AG10803 (cell line): ENCODE results near the gene CLIP1.
A peak's percentile ranks its signal among the peaks of the same experiment; 100 is the strongest.

Experiments used
- DNase-seq: peaks from one replicate; pipeline ENCODE4 v3.0.0; 2010; ENCODE audit warnings: low read depth
- H3K4me3 ChIP-seq: 2 replicates; pipeline ENCODE4 v1.5.1; 2011; ENCODE audit warnings: mild to moderate bottlenecking, low read length, control low read depth
- TF ChIP-seq, protein P1 (sequence below): conservative IDR thresholded peaks from 2 replicates; pipeline ENCODE4 v1.5.1; 2011; ENCODE audit warnings: mild to moderate bottlenecking, low read length, control low read depth, inconsistent platforms

The CLIP1 gene

DNA sequence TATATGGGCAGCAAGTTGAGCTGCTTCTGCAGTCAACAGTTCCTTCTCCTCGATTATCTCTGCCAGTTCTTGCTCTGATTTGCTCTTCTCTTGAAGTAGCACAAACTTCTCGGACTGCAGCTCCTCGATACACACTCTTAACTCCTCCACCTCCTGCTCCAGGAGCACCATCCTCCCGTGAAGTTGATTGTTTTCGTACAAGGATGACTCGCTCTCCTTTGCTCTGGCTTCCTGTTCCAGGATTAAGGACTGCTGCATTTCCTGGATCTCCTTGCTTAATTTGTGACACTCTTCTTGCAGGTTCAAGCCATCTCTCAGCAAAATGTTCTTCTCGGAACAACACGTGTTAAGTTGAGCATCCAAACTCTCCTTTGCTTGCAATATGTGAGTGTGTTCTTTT, 100.0 kb downstream of the CLIP1 start:
- no peak overlapping the region for H3K4me3 ChIP-seq
- TF ChIP-seq, protein P1, sequence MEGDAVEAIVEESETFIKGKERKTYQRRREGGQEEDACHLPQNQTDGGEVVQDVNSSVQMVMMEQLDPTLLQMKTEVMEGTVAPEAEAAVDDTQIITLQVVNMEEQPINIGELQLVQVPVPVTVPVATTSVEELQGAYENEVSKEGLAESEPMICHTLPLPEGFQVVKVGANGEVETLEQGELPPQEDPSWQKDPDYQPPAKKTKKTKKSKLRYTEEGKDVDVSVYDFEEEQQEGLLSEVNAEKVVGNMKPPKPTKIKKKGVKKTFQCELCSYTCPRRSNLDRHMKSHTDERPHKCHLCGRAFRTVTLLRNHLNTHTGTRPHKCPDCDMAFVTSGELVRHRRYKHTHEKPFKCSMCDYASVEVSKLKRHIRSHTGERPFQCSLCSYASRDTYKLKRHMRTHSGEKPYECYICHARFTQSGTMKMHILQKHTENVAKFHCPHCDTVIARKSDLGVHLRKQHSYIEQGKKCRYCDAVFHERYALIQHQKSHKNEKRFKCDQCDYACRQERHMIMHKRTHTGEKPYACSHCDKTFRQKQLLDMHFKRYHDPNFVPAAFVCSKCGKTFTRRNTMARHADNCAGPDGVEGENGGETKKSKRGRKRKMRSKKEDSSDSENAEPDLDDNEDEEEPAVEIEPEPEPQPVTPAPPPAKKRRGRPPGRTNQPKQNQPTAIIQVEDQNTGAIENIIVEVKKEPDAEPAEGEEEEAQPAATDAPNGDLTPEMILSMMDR = no peak
- no peak for DNase-seq

DNA sequence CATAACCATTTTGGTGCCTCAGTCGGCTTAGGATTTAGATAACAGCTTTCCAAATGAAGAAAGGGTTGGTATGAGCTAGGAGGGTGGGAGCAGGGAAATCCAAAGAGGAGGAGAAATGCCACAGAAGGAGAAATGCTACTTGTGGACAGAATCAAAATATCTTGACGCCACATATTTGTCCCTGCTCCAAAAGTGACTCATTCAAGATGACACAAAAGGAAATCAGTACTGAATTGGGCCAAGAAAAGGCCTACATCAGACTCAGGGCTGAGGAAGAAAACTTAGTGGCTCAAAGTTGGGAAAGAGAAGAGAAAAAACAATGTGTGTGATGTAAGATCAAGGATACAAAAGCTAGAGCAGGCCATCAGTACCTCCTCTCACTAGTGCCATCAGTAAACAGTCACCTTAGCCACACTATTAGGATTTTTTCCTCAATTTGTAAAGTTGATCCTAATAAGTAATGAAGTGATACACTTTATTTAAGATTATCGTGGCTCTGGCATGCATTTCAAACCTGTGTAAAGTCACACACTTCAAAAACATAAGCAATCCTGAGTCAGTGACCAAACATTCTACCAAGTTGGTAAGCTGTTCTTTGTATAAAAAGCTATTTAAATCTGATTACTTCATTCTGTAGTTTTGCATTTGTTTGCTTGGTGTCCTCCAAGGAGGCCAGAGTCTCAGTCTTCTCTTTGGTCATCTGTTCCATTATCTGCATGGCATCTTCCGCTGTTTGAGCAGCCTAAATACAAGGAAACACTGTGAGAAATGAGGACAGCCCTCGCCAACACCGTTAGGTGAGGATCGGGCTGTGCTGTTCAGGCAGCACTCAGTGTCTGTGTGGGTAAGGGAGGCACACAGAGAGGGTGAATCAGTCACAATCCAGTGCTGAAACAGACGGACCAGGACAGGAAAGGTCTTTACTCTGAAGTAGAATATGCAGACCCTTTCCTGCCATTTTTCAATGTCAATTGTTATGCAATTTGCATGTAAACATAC, 103.6 kb downstream of the CLIP1 start:
- no peak overlapping the region for H3K4me3 ChIP-seq
- peak; percentile 99 for DNase-seq
- TF ChIP-seq, protein P1 = no peak

DNA sequence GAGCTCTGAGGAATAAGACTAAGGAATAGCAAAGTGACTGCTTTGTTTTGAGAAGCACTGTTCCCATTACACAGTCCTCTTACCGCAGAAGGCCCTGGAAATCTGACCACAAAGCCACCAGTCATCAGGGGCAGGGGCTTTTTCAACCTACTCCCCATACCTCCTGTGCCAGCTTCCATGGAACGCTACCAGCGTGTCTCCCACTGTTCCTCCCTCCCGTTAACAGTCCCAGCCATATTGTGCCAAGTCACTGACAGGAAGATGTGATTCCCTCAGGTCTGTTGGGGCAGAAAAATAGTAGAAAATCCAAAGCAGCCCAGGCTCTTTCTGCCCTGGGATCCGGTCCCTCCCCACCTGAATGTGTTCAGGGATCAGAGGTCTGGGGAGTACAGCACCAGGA, 109.5 kb downstream of the CLIP1 start:
- no peak overlapping the region for H3K4me3 ChIP-seq
- TF ChIP-seq, protein P1 = no peak
- DNase-seq = no peak

DNA sequence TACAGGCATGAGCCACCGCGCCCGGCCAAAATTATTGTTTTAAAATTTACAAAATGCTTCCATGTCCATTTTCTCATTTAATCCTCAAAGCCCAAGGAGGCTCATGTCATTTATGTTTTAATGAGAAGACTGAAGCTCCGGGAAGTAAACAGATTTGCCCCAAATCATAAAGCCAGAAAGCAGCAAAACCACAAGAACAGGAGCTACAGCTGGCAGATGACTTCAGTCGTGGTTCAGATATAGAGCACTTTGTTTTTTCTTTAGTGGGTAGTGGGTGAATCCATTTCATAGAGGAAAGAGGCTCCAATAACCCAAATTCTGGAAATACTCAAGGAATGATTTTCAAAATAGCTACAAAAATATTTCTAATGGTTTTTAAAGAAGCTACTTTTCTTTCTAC, 110.8 kb downstream of the CLIP1 start:
- H3K4me3 ChIP-seq = no peak overlapping the region
- no peak for DNase-seq
- TF ChIP-seq, protein P1 = no peak

DNA sequence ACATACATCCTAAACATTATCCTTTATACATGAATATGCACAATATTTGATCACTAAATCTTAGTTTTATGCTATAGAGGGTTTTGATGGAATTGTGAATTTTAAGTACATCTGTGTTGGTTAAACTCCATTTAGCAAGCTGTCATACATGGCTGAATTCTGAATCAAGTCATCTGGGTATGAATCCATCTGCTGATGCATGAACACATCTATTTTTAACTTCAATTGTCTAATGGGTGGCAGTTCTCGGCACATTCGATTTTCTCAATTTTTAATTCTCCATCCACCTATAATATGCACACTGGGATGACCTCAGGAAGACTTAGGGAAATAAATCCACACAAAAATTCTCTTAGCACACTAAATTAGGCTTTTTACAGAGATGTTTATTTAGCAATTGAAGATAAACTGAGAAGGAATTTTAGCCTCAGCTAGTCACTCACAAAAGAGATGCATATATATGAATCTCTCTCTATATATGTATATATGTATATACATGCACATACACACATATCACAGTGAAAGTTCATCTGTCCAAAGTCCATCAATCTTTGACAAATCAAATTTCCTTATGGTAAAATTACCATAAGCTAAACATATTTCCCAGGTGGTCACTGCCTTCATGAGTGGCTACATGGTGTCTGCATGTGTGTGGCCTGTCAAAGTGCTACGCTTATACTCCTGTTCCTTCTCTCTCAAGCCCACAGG, 111.7 kb downstream of the CLIP1 start:
- no peak for DNase-seq
- H3K4me3 ChIP-seq = no peak overlapping the region
- TF ChIP-seq, protein P1 = no peak

DNA sequence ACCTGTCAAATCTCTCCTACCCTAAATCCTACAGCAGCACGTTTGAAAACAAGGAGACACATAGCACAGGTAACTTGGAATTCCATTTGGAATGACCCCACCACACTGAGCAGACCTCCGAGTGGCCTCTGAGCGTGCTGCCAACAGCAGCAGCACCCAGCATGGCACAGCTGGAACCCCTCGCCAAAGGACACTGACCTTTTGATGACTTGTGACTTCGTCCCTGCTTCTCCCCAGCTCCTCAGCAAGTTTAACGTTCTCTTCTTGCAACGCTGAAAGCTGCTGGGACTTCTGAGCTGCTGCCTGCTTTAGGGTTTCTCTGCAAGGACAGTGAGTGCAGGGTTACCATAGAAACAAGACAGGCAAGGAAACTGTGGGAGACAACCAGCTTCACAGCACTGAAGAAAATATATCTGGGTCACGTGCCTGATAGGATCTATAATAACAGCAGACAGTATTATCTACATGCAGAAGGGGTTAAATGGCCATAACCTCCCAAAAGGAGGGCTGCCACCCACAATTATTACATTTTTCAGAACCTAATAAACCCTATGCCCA, 112.8 kb downstream of the CLIP1 start:
- no peak overlapping the region for H3K4me3 ChIP-seq
- DNase-seq = no peak
- TF ChIP-seq, protein P1 = no peak
